Calu3 (cell line): ENCODE measurements around the gene RRN3. TPM values are rescaled to one million over a fixed set of nuclear protein-coding genes. Genes with fewer than 3 reads are reported as not detected.

Experiments
- BruUV-seq: library from RNA; stranded (reverse); fragments of 400-500 nt; replicated peaks from 2 replicates; lab custom pipeline; 2021; lab: Mats Ljungman, UMichigan
- CTCF ChIA-PET: fragments of 300-600 bp; sonication (Branson Sonifier 250); formaldehyde crosslinking; loops from one replicate; lab custom pipeline; 2022; ENCODE audit warnings: antibody characterized with exemption; lab: Charles Lee
- DNase-seq: peaks from one replicate; pipeline ENCODE4 v3.0.0; 2022
- H3K27ac Mint-ChIP-seq: one replicate; pipeline ENCODE4 v1.8.0; 2022; ENCODE audit warnings: mixed read lengths; ENCODE audit not compliant: unreplicated experiment
- H3K27me3 Mint-ChIP-seq: one replicate; pipeline ENCODE4 v1.8.0; 2022; ENCODE audit warnings: mixed read lengths; ENCODE audit not compliant: unreplicated experiment
- H3K36me3 Mint-ChIP-seq: one replicate; pipeline ENCODE4 v1.8.0; 2022; ENCODE audit warnings: mild to moderate bottlenecking, moderate library complexity, mixed read lengths; ENCODE audit not compliant: insufficient read depth, unreplicated experiment
- H3K4me1 Mint-ChIP-seq: one replicate; pipeline ENCODE4 v1.8.0; 2022; ENCODE audit warnings: mild to moderate bottlenecking, low read depth, mixed read lengths; ENCODE audit not compliant: unreplicated experiment
- H3K4me3 Mint-ChIP-seq: one replicate; pipeline ENCODE4 v1.8.0; 2022; ENCODE audit warnings: mild to moderate bottlenecking, low read depth, moderate library complexity, mixed read lengths; ENCODE audit not compliant: unreplicated experiment
- H3K9me3 Mint-ChIP-seq: one replicate; pipeline ENCODE4 v1.8.0; 2022; ENCODE audit warnings: low read depth, mixed read lengths; ENCODE audit not compliant: unreplicated experiment
- CTCF ChIP-seq: fragments of 200-600 bp; IDR thresholded peaks from one replicate; pipeline ENCODE4 v1.8.0; 2022; ENCODE audit warnings: antibody characterized with exemption; ENCODE audit not compliant: unreplicated experiment
- intact Hi-C: fragments of 100-400 bp; cut with micrococcal nuclease; formaldehyde crosslinking; loops from one replicate; pipeline ENCODE4 v1.10.0; 2022; ENCODE audit not compliant: unreplicated experiment
- total RNA-seq: library from RNA; stranded (reverse); gene quantifications from 2 replicates; pipeline ENCODE4 v1.2.3, GENCODE V29; 2022

The RRN3 gene
- total RNA-seq, 1 experiment from 2014 or later: 45.3 TPM

GRCh38 chr16:15059324-15059723 lies 34.7 kb downstream of the RRN3 start:
- CTCF ChIA-PET: no interaction called here
- TF ChIP-seq CTCF: no peak
- Mint-ChIP-seq H3K27me3 (no peaks in the 10 kb centered on the region), H3K4me1 (peaks cover 18% of the 10 kb centered on the region), H3K27ac (no peak overlapping the region), H3K9me3 (no peaks in the 10 kb centered on the region), H3K36me3 (peaks cover 60% of the 10 kb centered on the region), H3K4me3 (no peak overlapping the region)
- intact Hi-C loops: no loop called here
- BruUV-seq: no TSS peak
- DNase-seq: no peak

DNA sequence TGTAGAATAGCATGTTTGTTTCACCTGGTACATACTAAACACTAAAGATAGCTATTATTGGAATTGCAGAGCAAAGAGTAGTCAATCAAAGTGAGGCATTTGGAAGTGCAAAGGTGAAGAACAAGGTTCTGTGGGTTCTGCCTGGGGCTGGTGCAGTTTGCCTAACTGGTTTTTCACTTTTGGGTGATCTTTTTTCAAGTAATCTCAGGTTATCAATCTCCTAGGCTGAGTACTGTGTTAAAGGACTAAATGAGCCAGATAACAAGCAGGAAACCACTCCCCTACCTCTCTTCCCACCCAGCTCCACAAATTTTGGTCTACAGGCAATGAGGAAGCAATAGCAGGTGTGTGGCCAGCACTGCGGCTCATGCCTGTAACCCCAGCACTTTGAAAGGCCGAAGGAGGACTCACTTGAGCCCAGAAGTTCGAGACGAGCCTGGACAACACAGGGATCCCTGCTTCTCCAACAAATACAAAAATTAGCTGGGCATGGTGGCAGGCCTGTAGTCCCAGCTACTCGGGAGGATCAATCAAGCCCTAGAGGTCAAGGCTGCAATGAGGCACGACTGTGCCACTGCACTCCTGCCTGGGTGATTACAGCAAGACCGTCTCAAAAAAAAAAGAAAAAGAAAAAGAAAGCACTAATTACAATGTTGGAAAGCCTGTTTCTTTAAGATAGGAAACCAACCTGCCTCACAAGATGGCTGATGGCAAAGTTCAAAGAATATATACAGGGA lies 36.2 kb downstream of the RRN3 start:
- Mint-ChIP-seq H3K27me3 (no peaks in the 10 kb centered on the region), H3K36me3 (peaks cover 48% of the 10 kb centered on the region), H3K4me3 (no peak overlapping the region), H3K9me3 (no peaks in the 10 kb centered on the region), H3K4me1 (peaks cover 25% of the 10 kb centered on the region), H3K27ac (no peak overlapping the region)
- intact Hi-C loops: no loop called here
- CTCF ChIA-PET: interaction anchor here (0.5 to 0.8 kb wide), 2 partner anchors 37 to 99 kb away, joined by 3 read pairs; partner anchors contain the start of gene RRN3
- BruUV-seq: no TSS peak
- TF ChIP-seq CTCF: no peak
- no peak for DNase-seq

GRCh38 chr16:15055141-15056053 lies 38.7 kb downstream of the RRN3 start:
- Mint-ChIP-seq H3K9me3 (no peaks in the 10 kb centered on the region), H3K27me3 (no peaks in the 10 kb centered on the region), H3K27ac (peak overlapping the region; percentile 50), H3K36me3 (peaks cover 32% of the 10 kb centered on the region), H3K4me1 (peaks cover 25% of the 10 kb centered on the region), H3K4me3 (peak overlapping the region; percentile 76)
- BruUV-seq: no TSS peak
- CTCF ChIA-PET: no interaction called here
- no peak for DNase-seq
- TF ChIP-seq CTCF: no peak
- intact Hi-C loops: no loop called here

GRCh38 chr16:15054357-15055140 lies 39.5 kb downstream of the RRN3 start:
- TF ChIP-seq CTCF: no peak
- TSS peak; percentile 29 for BruUV-seq
- Mint-ChIP-seq H3K4me1 (peaks cover 25% of the 10 kb centered on the region), H3K9me3 (no peaks in the 10 kb centered on the region), H3K27ac (peak overlapping the region; percentile 50), H3K36me3 (peaks cover 24% of the 10 kb centered on the region), H3K27me3 (no peaks in the 10 kb centered on the region), H3K4me3 (peak overlapping the region; percentile 76)
- CTCF ChIA-PET: no interaction called here
- DNase-seq: no peak
- intact Hi-C loops: no loop called here
